ENCODE data around the gene NAPA.

The NAPA gene

GRCh38 chr19:47461876-47462275 is 53.0 kb downstream of the NAPA start:
- no peaks in the 10 kb centered on the region for H3K36me3 ChIP-seq (ENCODE audit: insufficient read depth, low read length)
- no peaks in the 10 kb centered on the region for H3K79me2 ChIP-seq (ENCODE audit: insufficient read depth, low read length)
- no peaks in the 10 kb centered on the region for H3K4me1 ChIP-seq (ENCODE audit: insufficient read depth, low read length, poor library complexity, severe bottlenecking)
- no peaks in the 10 kb centered on the region for H3K9me3 ChIP-seq (ENCODE audit: insufficient read depth, low read depth, low read length)
- H3F3A ChIP-seq (ENCODE audit: low read depth): no peaks in the 10 kb centered on the region
- no peak overlapping the region for H3K4me2 ChIP-seq (ENCODE audit: low read depth, low read length, poor library complexity, severe bottlenecking)
- TF ChIP-seq CTCF (conservative IDR thresholded peaks at IDR 0.05; ENCODE audit: low read length) (no peak), EZH2phosphoT487 (IDR thresholded peaks at IDR 0.05; ENCODE audit: borderline replicate concordance) (no peak)
- no peak overlapping the region for H3K9ac ChIP-seq (ENCODE audit: low read depth, low read length, poor library complexity, severe bottlenecking)
- no peak overlapping the region for H2AFZ ChIP-seq (ENCODE audit: low read length)
- H4K20me1 ChIP-seq (ENCODE audit: insufficient read depth, low read length, poor library complexity, severe bottlenecking): no peaks in the 10 kb centered on the region
- H3K27me3 ChIP-seq (ENCODE audit: insufficient read depth, low read length, poor library complexity, severe bottlenecking): no peaks in the 10 kb centered on the region
- H3K4me3 ChIP-seq (ENCODE audit: low read length, poor library complexity, severe bottlenecking): no peak overlapping the region
- no peaks in the 10 kb centered on the region for H3K9me2 ChIP-seq (replicated peaks; ENCODE audit: low read depth, low read length)

GRCh38 chr19:47459477-47459876 is 55.4 kb downstream of the NAPA start:
- H2AFZ ChIP-seq (ENCODE audit: low read length): no peak overlapping the region
- no peaks in the 10 kb centered on the region for H3F3A ChIP-seq (ENCODE audit: low read depth)
- no peaks in the 10 kb centered on the region for H3K36me3 ChIP-seq (ENCODE audit: insufficient read depth, low read length)
- H3K9me3 ChIP-seq (ENCODE audit: insufficient read depth, low read depth, low read length): no peaks in the 10 kb centered on the region
- H3K9ac ChIP-seq (ENCODE audit: low read depth, low read length, poor library complexity, severe bottlenecking): no peak overlapping the region
- no peaks in the 10 kb centered on the region for H4K20me1 ChIP-seq (ENCODE audit: insufficient read depth, low read length, poor library complexity, severe bottlenecking)
- H3K4me2 ChIP-seq (ENCODE audit: low read depth, low read length, poor library complexity, severe bottlenecking): no peak overlapping the region
- no peak overlapping the region for H3K4me3 ChIP-seq (ENCODE audit: low read length, poor library complexity, severe bottlenecking)
- no peaks in the 10 kb centered on the region for H3K79me2 ChIP-seq (ENCODE audit: insufficient read depth, low read length)
- no peaks in the 10 kb centered on the region for H3K27me3 ChIP-seq (ENCODE audit: insufficient read depth, low read length, poor library complexity, severe bottlenecking)
- no peaks in the 10 kb centered on the region for H3K4me1 ChIP-seq (ENCODE audit: insufficient read depth, low read length, poor library complexity, severe bottlenecking)
- TF ChIP-seq EZH2phosphoT487 (IDR thresholded peaks at IDR 0.05; ENCODE audit: borderline replicate concordance) (no peak), CTCF (conservative IDR thresholded peaks at IDR 0.05; ENCODE audit: low read length) (no peak)
- H3K9me2 ChIP-seq (replicated peaks; ENCODE audit: low read depth, low read length): no peaks in the 10 kb centered on the region

- no peaks in the 10 kb centered on the region for H3K36me3 ChIP-seq (ENCODE audit: insufficient read depth, low read length)
- H3F3A ChIP-seq (ENCODE audit: low read depth): no peaks in the 10 kb centered on the region
- H3K27me3 ChIP-seq (ENCODE audit: insufficient read depth, low read length, poor library complexity, severe bottlenecking): no peaks in the 10 kb centered on the region
- H3K4me1 ChIP-seq (ENCODE audit: insufficient read depth, low read length, poor library complexity, severe bottlenecking): no peaks in the 10 kb centered on the region
- H3K9ac ChIP-seq (ENCODE audit: low read depth, low read length, poor library complexity, severe bottlenecking): no peak overlapping the region
- TF ChIP-seq EZH2phosphoT487 (IDR thresholded peaks at IDR 0.05; ENCODE audit: borderline replicate concordance) (no peak), CTCF (conservative IDR thresholded peaks at IDR 0.05; ENCODE audit: low read length) (no peak)
- H4K20me1 ChIP-seq (ENCODE audit: insufficient read depth, low read length, poor library complexity, severe bottlenecking): no peaks in the 10 kb centered on the region
- no peaks in the 10 kb centered on the region for H3K9me3 ChIP-seq (ENCODE audit: insufficient read depth, low read depth, low read length)
- H3K79me2 ChIP-seq (ENCODE audit: insufficient read depth, low read length): no peaks in the 10 kb centered on the region
- no peak overlapping the region for H3K4me2 ChIP-seq (ENCODE audit: low read depth, low read length, poor library complexity, severe bottlenecking)
- H3K9me2 ChIP-seq (replicated peaks; ENCODE audit: low read depth, low read length): no peaks in the 10 kb centered on the region
- 0 out of 2 replicates have a peak overlapping the region, but pooled peaks have one; percentile 52 for H2AFZ ChIP-seq (ENCODE audit: low read length)
- no peak overlapping the region for H3K4me3 ChIP-seq (ENCODE audit: low read length, poor library complexity, severe bottlenecking)
These were observed 56.2 kb downstream of the NAPA start for GRCh38 chr19:47458672-47459071.

Data from Loucy (cell line).